GM12864 (cell line): Measurements from ENCODE around the gene BTBD9.

Experiments used
- DNase-seq: peaks from one replicate; pipeline ENCODE4 v3.0.0-alpha.2; 2011; ENCODE audit warnings: low read depth
- H3K4me3 ChIP-seq: 2 replicates; pipeline ENCODE4 v1.5.1; 2011; ENCODE audit warnings: mild to moderate bottlenecking, low read depth, low read length, control low read depth
- CTCF ChIP-seq: IDR thresholded peaks from 2 replicates; pipeline ENCODE4 v1.5.1; 2011; ENCODE audit warnings: low read depth, mild to moderate bottlenecking, moderate library complexity, low read length, control low read depth, inconsistent platforms; ENCODE audit errors: missing control alignments

Gene BTBD9

GRCh38 chr6:38171997-38172738 lies 467.6 kb downstream of the BTBD9 start:
- no peak overlapping the region for H3K4me3 ChIP-seq
- TF ChIP-seq CTCF = no peak
- DNase-seq = no peak

GRCh38 chr6:38170666-38171355 lies 468.9 kb downstream of the BTBD9 start:
- H3K4me3 ChIP-seq = no peak overlapping the region
- no peak for TF ChIP-seq CTCF
- DNase-seq = no peak

GRCh38 chr6:38169977-38170526 lies 469.7 kb downstream of the BTBD9 start:
- no peak for TF ChIP-seq CTCF
- DNase-seq = no peak
- H3K4me3 ChIP-seq = no peak overlapping the region

- no peak for DNase-seq
- TF ChIP-seq CTCF = no peak
These were observed 470.3 kb downstream of the BTBD9 start for GRCh38 chr6:38169221-38169976.

GRCh38 chr6:38168699-38169098 lies 471.0 kb downstream of the BTBD9 start:
- no peak overlapping the region for H3K4me3 ChIP-seq
- no peak for DNase-seq
- TF ChIP-seq CTCF = no peak

More at GRCh38 chr6:38169221-38169976, 470.3 kb downstream of the BTBD9 start:
- no peak overlapping the region for H3K4me3 ChIP-seq

GRCh38 chr6:38168126-38168525 lies 471.6 kb downstream of the BTBD9 start:
- DNase-seq = no peak
- no peak for TF ChIP-seq CTCF
- no peak overlapping the region for H3K4me3 ChIP-seq
